ENCODE measurements around the gene TMEFF1.

Gene TMEFF1

DNA sequence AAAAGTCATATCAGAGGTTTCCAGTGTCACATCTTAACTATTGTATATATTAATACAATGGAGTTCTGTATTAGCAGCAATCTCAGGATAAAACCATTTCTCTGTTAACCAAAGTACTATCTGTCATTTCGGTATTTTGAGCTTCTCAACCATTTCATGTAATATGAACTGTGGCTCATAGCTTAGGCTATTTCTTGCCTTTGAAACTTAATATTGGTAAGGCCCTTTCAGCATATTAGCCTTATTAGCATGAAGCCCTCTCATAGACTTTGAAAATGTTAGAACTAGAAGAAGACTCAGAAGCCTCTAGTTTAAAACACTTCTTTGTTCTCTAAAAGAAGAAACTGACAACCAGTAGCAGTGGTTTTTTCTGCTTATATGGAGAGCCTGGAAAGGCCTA lies 105.7 kb downstream of the TMEFF1 start:
- DNase-seq = no peak

- peak; percentile 28 for DNase-seq
These were observed 106.7 kb downstream of the TMEFF1 start for GRCh38 chr9:100579665-100580064.

GRCh38 chr9:100580257-100580656 lies 107.3 kb downstream of the TMEFF1 start:
- DNase-seq = no peak

GRCh38 chr9:100581081-100581480 lies 108.1 kb downstream of the TMEFF1 start:
- no peak for DNase-seq

DNA sequence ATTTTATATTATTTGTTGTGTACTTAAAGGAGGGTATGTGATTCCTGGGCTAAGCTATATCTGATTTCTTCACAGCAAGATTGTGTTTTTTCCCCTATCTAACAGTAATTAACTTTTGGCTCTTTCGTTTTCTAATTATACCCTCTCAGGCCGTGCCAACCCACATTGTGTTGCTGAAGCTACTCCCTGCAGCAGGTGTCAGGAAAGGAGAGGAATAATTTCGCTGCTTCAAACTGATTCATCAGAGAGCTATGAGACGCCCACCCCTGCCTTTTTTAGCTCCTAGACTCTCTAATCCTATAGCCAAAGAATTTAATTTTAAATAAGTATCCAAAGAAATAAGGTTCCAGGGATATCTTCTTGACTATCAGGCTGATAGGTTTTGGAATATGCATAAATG lies 108.7 kb downstream of the TMEFF1 start:
- no peak for DNase-seq

DNA sequence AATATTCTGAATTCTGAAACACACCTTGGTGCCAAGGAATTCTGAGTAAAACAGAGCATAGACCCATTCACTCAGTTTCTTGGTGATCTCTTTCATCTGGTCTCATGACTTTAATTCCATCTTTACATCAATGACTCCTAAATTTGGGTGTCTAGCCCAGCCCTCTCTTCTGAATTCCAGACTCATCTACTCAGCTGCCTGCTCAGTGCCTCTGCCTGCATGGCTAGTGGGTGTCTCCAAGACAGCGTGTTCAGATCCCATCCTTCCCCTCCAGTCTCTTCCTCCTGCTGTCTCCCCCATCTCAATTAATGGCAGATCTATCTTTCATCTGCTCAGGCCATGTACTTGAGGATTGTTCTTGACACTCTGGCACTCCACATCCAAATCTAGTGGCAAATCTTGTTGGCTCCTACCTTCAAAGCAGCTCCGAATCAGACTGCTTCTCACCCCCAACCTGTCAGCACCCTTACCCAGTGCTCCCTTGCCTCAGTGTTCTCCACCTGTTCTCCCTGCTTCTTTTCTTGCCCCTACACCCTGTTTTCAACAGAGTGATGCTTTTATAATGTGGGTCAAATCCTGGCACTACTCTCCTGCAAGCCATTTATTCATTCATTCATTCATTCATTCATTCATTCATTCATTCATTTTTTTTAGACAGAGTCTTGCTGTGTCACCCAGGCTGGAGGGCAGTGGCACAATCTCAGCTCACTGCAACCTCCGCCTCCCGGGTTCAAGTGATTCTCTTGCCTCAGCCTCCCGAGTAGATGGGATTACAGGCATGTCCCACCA lies 110.3 kb downstream of the TMEFF1 start:
- DNase-seq = no peak

DNA sequence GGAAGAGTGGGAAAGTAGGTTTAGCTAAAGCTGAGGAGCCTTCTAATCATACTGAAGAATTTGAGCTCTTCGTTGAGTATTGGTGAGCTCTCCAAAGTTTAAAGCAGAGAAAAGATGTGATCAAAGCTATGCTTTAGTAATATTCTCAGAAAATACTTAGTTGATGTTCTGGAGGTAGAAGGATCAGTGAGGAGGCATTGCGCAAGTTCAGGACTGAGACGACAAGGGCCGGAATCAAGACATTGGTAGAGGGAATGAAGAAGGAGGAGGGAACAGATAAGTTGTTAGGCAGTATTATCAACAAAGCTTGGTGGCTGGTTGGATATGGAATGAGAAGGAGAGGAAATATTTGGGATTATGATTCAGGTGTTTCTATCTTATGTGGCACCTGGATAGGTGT lies 112.0 kb downstream of the TMEFF1 start:
- no peak for DNase-seq

GRCh38 chr9:100586093-100586492 lies 113.1 kb downstream of the TMEFF1 start:
- DNase-seq = no peak

- DNase-seq = peak; percentile 18
These were observed 114.4 kb downstream of the TMEFF1 start for GRCh38 chr9:100587375-100587774.

DNA sequence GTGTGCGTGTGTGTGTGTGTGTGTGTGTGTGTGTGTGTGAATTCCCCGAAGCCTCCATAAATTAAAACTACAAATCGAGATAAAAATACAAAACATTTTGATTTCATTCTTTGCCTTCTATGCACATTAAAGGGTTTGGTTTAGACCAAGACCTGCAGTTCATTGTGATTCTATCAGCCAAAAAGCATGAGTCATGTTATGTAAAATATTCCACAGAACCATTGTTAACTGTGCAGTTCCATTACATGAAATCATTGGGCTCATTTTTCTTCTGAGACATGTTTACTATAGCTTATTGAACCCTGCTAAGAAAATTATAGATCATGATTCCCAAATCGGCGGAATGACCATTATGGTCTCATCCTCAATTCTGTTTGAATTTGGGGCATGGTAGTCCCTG lies 116.6 kb downstream of the TMEFF1 start:
- peak; percentile 29 for DNase-seq

DNA sequence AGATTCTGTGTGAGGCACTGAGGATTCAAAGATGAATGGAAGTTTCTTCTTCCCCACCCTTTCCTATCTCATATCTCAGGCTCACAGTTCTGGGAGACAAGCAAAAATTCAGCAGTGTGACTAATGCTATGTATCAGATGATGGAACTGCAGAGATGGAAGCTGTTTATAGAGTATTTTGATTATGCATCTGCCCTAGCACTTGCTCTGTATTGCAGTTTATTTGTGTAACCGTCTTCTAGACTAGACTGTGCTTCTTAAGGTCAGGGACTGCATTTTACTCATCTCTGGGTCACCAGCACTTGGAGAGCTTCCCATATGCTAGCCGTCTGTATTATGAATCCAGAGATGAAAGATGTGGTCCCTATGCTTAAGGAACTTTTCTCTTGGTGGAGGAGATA lies 117.5 kb downstream of the TMEFF1 start:
- peak; percentile 70 for DNase-seq

GRCh38 chr9:100591139-100591538 lies 118.2 kb downstream of the TMEFF1 start:
- no peak for DNase-seq

DNA sequence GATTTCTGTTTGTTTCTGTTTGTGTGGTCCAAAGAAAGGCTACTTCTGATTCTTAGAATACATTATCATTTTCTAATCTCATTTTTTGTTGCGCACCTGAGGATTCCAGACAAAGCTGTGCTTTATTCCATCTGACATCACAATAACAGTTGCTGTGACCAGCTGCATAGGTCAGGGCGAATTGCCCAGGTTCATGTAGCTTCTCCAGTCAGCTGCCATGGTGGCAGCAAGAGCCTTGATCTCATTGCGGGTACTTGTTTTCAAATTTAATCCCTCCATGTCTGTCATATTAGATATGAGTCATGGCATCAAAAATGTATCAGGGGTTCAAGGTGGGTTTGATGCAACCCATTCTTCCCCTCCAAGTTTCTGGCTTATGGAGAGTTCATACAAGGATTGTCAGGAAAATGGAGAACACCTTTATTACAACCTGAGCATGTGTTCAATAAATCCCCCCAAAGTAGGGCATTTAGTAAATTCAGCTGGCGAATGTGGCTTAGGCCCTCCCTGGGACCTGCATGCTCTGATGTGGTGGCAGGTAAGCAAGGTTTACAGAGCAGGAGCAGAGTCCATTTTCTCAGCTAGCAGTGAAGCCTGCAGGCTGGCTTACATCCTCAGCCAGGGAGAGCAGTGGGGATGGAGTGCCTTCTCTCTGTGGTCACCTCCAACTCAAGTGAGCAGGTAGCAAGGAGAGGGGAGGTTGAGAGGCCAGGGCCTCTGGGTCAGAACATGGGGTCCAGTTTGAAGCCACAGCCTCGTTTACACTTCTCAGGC lies 118.9 kb downstream of the TMEFF1 start:
- no peak for DNase-seq

DNA sequence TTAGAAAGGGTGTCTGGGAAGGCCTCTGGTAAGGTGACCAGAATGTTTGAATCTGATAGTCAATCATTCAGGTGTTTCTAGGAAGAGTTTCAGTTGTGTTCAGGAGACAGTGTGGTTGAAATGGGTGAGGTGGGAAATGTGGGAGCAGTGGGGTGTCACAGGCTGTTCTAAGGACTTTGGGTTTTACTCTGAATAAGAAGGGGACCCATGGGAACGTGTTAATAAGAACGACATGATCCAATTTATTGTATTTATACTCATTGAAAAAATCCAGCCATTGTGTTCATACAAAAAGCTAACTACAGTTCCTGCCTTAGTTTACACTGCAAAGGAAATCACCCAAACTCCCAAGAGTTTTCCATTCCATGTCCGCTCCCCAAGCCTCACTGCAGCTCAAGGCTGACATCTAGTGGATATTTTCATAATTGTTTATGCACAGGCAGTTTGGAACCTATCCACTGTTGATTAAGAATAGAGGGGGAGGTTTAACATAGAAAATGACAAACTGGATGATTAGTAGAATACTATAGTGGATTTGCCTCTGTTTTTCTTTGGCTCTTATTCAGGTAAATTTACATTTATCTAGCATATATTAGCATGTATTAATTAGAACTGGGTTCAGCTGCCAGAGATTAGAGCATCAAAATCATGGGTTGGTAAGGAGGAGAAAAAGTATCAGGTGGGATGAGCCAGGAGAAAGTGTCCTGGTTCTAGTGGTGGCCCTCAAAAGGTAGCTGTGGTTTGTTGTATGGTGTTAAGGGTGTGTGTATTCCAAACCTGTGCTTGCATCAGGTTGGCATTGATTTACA lies 122.6 kb downstream of the TMEFF1 start:
- DNase-seq = peak; percentile 64

GRCh38 chr9:100597236-100597635 lies 124.3 kb downstream of the TMEFF1 start:
- DNase-seq = no peak

- DNase-seq = peak; percentile 82
These were observed 125.7 kb downstream of the TMEFF1 start for GRCh38 chr9:100598641-100599145.

- no peak for DNase-seq
These were observed 127.7 kb downstream of the TMEFF1 start for GRCh38 chr9:100600521-100601079.

- DNase-seq = peak; percentile 60
These were observed 128.3 kb downstream of the TMEFF1 start for GRCh38 chr9:100601216-100601615.

- peak; percentile 56 for DNase-seq
These were observed 129.4 kb downstream of the TMEFF1 start for GRCh38 chr9:100602342-100602801.

DNA sequence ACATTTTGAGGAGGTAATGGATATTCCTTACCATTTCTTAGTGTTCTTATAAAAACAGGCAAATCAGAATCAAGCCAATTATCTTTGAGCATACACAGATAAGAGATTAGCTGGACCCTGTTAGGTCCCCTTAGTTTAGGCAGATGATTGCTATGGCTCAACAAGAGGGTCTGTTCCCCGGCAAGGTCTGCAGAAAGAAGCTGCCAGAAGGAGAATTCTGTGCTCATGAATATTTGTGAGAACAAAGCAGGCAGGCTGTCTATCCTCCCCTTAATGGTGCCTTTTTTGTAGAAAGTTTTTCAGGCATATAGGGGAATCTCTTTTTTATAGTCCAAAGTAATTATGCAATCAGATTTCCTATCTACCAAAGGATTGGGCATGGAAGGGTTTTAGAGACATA lies 132.5 kb downstream of the TMEFF1 start:
- no peak for DNase-seq

- no peak for DNase-seq
These were observed 146.2 kb downstream of the TMEFF1 start for GRCh38 chr9:100619194-100619593.

DNA sequence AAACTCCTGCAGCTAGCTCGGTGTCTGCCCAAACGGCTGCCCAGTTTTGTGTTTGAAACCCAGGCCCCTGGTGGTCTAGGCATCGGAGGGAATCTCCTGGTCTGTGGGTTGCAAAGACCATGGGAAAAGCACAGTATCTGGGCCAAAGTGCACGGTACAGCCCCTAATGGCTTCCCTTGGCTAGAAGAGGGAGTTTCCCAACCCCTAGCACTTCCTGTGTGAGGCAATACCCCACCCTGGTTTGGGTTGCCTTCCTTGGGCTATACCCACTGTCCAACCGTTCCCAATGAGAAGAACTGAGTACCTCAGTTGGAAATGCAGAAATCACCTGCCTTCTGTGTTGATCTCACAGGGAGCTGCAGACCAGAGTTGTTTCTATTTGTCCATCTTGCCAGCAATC lies 146.7 kb downstream of the TMEFF1 start:
- no peak for DNase-seq

DNA sequence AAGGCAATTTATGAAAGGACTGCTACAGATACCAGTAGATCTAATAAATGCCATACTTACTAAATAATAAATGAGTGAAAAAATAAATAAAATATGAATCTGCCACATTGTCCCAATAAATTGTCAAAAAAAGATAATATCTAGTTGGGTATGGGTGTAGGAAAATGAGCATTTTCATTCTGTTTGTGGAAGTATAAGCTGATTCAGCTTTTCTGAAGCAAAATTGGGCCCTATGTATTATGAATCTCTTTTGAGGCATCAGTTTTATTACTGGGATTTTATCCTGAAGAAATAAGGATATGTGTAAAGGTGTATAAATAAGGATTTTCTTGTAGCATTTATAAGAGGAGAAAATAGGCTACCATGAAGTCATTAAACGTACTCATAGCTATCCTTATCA lies 151.0 kb downstream of the TMEFF1 start:
- no peak for DNase-seq
